ENCODE measurements around the gene WDR45B. TPM values are rescaled to one million over a fixed set of nuclear protein-coding genes. Genes with fewer than 3 reads are reported as not detected.

The WDR45B gene
- polyA plus RNA-seq, 1 experiment, result 141 TPM

GRCh38 chr17:82693168-82693867 is 45.1 kb upstream of the WDR45B start:
- DNase-seq (ENCODE audit: low read depth), result no peak
- no peak overlapping the region for H3K4me3 ChIP-seq (ENCODE audit: low read depth, low read length)
- POLR2A ChIA-PET, result no interaction called here
- CTCF ChIA-PET, result no interaction called here
- TF ChIP-seq, protein P1, sequence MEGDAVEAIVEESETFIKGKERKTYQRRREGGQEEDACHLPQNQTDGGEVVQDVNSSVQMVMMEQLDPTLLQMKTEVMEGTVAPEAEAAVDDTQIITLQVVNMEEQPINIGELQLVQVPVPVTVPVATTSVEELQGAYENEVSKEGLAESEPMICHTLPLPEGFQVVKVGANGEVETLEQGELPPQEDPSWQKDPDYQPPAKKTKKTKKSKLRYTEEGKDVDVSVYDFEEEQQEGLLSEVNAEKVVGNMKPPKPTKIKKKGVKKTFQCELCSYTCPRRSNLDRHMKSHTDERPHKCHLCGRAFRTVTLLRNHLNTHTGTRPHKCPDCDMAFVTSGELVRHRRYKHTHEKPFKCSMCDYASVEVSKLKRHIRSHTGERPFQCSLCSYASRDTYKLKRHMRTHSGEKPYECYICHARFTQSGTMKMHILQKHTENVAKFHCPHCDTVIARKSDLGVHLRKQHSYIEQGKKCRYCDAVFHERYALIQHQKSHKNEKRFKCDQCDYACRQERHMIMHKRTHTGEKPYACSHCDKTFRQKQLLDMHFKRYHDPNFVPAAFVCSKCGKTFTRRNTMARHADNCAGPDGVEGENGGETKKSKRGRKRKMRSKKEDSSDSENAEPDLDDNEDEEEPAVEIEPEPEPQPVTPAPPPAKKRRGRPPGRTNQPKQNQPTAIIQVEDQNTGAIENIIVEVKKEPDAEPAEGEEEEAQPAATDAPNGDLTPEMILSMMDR (IDR thresholded peaks at IDR 0.05; ENCODE audit: insufficient read depth, low read depth, low read length), result no peak
- peaks cover 2% of the 10 kb centered on the region; the same call in 1 of the 2 replicates for H3K27me3 ChIP-seq (ENCODE audit: control insufficient read depth, insufficient read depth, low read length)
- H3K36me3 ChIP-seq (ENCODE audit: control insufficient read depth, insufficient read depth, low read length), result no peaks in the 10 kb centered on the region

- peaks cover 1% of the 10 kb centered on the region; the same call in 1 of the 2 replicates for H3K27me3 ChIP-seq (ENCODE audit: control insufficient read depth, insufficient read depth, low read length)
- no peak overlapping the region for H3K4me3 ChIP-seq (ENCODE audit: low read depth, low read length)
- TF ChIP-seq, protein P1 (IDR thresholded peaks at IDR 0.05; ENCODE audit: insufficient read depth, low read depth, low read length), result no peak
- ChIA-PET POLR2A (no interaction called here), CTCF (no interaction called here)
- DNase-seq (ENCODE audit: low read depth), result no peak
- H3K36me3 ChIP-seq (ENCODE audit: control insufficient read depth, insufficient read depth, low read length), result no peaks in the 10 kb centered on the region
Measured at GRCh38 chr17:82692268-82692667, 44.0 kb upstream of the WDR45B start.

GRCh38 chr17:82691714-82692113 is 43.5 kb upstream of the WDR45B start:
- Histone ChIP-seq H3K36me3 (ENCODE audit: control insufficient read depth, insufficient read depth, low read length) (no peaks in the 10 kb centered on the region), H3K27me3 (ENCODE audit: control insufficient read depth, insufficient read depth, low read length) (no peaks in the 10 kb centered on the region), H3K4me3 (ENCODE audit: low read depth, low read length) (no peak overlapping the region)
- TF ChIP-seq, protein P1 (IDR thresholded peaks at IDR 0.05; ENCODE audit: insufficient read depth, low read depth, low read length), result no peak
- DNase-seq (ENCODE audit: low read depth), result no peak
- POLR2A ChIA-PET, result no interaction called here
- CTCF ChIA-PET, result no interaction called here

DNA sequence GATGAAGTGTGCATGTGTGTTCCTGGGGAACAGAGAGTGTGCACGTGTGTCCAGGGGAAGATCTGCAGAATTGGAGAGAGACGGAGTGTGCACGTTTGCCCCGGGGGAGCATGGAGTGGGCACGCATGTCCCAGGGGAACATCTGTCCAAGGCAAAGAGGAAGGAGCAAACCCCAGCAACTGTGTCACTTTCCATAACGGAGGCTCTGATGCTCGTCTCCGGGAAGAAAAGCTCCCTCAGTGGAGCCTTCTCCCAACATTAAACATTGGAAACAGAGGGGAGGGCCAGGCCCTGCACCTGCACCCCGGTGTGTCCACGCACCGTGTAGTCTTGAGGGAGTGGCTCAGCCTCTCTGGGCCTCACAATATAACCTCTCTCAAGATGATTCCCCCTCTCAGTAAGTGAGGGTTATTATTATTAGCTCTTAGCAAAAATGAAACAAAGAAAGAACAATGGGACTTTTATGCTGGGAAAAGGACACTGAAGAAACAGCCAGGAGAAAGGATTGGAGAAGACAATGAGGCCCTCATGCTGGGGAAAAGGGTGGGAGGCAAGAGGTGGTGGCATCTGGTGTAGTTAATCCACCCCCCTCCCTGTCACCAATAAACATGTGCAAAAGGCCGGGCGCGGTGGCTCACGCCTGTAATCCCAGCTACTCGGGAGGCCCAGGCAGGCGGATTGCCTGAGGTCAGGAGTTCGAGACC is 42.7 kb upstream of the WDR45B start:
- no peak for DNase-seq (ENCODE audit: low read depth)
- Histone ChIP-seq H3K27me3 (ENCODE audit: control insufficient read depth, insufficient read depth, low read length) (no peaks in the 10 kb centered on the region), H3K4me3 (ENCODE audit: low read depth, low read length) (no peak overlapping the region), H3K36me3 (ENCODE audit: control insufficient read depth, insufficient read depth, low read length) (no peaks in the 10 kb centered on the region)
- CTCF ChIA-PET, result no interaction called here
- TF ChIP-seq, protein P1 (IDR thresholded peaks at IDR 0.05; ENCODE audit: insufficient read depth, low read depth, low read length), result no peak
- POLR2A ChIA-PET, result no interaction called here

GRCh38 chr17:82689077-82689476 is 40.8 kb upstream of the WDR45B start:
- H3K36me3 ChIP-seq (ENCODE audit: control insufficient read depth, insufficient read depth, low read length), result no peaks in the 10 kb centered on the region
- no peak for DNase-seq (ENCODE audit: low read depth)
- CTCF ChIA-PET, result no interaction called here
- POLR2A ChIA-PET, result no interaction called here
- H3K27me3 ChIP-seq (ENCODE audit: control insufficient read depth, insufficient read depth, low read length), result no peaks in the 10 kb centered on the region
- H3K4me3 ChIP-seq (ENCODE audit: low read depth, low read length), result no peak overlapping the region
- TF ChIP-seq, protein P1 (IDR thresholded peaks at IDR 0.05; ENCODE audit: insufficient read depth, low read depth, low read length), result no peak

Data from BJ (cell line).